IPS-11a (cell line): ENCODE results near the gene PRTG.
"Not testable (repeated sequence)": the region's sequence is repeated elsewhere in the genome, so short reads cannot be mapped to it uniquely, and the experiment has no call there.

Source experiments
- H3K4me3 ChIP-seq: one replicate; pipeline ENCODE4 v1.5.1; 2013; ENCODE audit warnings: low read depth, low read length, control low read depth

Gene PRTG

DNA sequence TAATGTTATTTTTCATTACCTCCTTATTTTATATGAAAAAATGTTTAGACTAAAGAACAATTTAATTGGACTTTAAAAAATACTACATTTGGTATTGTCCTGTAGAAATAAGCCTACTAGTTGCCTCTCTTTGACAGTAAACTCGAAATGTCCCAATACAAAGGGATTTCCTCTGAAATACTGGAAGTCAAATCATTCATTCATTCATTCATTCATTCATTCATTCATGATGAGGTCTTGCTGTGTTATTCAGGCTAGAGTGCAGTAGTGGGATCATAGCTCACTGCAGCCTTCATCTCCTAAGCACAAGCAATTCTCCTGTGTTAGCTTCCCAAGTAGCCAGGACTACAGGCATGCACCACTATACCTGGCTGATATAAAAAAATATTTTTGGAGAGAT is 104.2 kb downstream of the PRTG start:
- no peak overlapping the region for H3K4me3 ChIP-seq

- no peak overlapping the region for H3K4me3 ChIP-seq
Observed at GRCh38 chr15:55637086-55637485, 105.9 kb downstream of the PRTG start.

DNA sequence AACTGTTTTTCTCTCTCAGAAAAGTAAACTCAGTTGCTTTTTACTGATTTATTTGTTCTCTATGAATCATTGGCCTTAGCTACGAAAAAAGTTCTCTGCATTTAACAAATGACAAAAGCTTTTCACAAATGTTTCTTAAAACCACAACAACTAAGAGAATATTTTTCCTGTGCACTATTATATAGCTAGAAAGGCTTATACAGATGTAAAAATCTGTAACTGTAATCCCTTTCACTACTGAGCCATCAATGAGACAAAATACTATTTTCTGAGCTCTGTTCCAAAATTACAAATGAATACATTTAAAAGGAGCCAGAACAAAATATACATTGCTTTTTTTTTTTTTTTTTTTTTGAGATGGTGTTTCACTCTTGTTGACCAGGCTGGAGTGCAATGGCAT is 109.2 kb downstream of the PRTG start:
- H3K4me3 ChIP-seq, result no peak overlapping the region

DNA sequence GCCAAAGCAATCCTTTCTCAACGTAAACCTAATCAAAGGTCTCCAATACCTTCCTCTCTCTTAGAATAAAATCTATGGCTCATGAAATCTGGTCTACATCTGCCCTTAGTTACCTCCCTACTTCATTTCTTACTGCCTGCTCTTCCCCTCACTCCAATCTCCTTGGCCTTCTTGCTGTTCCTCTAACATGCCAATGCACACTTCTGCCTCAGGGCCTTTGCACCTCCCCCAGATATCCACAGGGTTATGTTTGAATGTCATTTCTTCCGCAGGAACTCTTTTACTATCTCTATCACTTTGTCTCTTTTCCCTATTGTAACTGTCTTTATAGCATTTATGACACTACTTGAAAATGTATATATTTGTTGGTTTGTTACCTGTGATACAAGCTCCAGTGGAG is 110.5 kb downstream of the PRTG start:
- H3K4me3 ChIP-seq, result no peak overlapping the region

- no peak overlapping the region for H3K4me3 ChIP-seq
Observed at GRCh38 chr15:55630858-55631257, 112.1 kb downstream of the PRTG start.

DNA sequence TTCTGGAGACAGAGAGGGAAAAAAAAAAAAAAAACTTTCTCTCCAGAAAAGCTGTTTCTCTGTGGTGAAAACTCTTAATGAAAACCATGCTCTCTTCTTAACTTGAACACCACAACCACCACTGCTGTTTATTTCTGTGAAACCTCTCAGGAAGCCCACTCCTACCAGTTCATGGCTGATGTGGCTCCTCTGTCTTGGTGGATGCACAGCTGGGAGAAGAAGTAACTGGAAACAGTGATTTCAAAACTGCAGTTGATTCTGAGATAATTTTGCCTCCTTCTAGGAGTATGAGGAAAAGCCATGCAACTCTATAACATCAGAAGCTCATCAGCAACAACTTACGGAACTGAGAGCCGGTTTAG is 114.6 kb downstream of the PRTG start:
- H3K4me3 ChIP-seq, result no peak overlapping the region

GRCh38 chr15:55627730-55628368 is 115.1 kb downstream of the PRTG start:
- no peak overlapping the region for H3K4me3 ChIP-seq

GRCh38 chr15:55619783-55620182 is 123.2 kb downstream of the PRTG start:
- H3K4me3 ChIP-seq, result no peak overlapping the region

- no peak overlapping the region for H3K4me3 ChIP-seq
Observed at GRCh38 chr15:55618387-55618786, 124.6 kb downstream of the PRTG start.

- H3K4me3 ChIP-seq, result no peak overlapping the region
Observed at GRCh38 chr15:55615445-55615844, 127.5 kb downstream of the PRTG start.

DNA sequence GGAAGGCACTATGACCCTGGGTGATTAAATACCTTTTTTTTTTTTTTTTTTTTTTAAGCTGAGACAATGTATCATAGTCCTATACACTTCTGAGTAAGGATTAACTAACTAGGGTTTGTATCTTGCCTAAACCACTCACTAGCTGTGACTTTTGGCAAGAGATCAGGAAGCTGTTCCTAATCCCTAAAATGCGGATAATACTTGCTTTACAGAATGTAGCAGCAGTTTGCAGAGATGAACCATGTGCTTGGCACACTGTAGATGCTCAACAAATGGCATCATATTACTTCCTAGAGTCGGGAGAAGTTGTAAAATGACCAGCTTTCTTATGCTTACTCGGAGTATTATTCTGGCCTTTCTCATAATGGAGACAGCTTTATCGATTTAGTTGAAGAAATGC is 129.2 kb downstream of the PRTG start:
- H3K4me3 ChIP-seq, result no peak overlapping the region

DNA sequence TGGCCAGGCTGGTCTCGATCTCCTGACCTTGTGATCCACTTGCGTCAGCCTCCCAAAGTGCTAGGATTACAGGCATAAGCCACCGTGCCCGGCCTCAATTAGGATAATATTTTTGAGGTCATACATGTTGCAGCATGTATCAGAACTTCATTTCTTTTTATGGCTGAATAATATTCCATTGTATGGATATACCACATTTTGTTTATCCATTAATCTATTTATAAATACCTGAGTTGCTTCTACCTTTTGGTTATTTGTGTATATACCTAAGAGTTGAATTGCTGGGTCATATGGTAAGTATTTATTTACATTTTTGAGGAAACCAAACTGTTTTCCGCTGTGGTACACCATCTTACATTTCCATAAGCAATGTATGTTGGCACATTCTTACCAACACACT is 136.7 kb downstream of the PRTG start:
- H3K4me3 ChIP-seq, result no peak overlapping the region

DNA sequence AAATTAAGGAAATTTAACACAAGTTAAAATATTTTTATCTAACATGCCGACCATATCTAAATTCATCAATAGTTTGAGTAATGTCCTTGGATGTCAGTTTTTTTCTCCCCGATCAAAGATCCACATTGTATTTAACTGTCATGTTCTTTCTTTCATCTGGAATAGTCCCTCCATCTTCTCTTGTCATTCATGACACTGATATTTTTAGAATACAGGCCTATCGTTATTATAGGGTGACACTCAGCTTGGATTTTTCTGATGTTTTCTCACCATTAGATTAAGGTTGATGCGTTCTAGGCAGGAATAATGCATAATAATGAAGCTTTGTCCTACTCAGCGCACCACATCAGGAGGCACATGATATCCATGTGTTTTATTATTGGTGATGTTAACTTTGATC is 141.6 kb downstream of the PRTG start:
- no peak overlapping the region for H3K4me3 ChIP-seq

- H3K4me3 ChIP-seq, result no peak overlapping the region
Observed at GRCh38 chr15:55599439-55599838, 143.5 kb downstream of the PRTG start.

GRCh38 chr15:55593019-55593418 is 149.9 kb downstream of the PRTG start:
- not testable (repeated sequence) for H3K4me3 ChIP-seq

GRCh38 chr15:55590788-55591187 is 152.2 kb downstream of the PRTG start:
- H3K4me3 ChIP-seq, result no peak overlapping the region

DNA sequence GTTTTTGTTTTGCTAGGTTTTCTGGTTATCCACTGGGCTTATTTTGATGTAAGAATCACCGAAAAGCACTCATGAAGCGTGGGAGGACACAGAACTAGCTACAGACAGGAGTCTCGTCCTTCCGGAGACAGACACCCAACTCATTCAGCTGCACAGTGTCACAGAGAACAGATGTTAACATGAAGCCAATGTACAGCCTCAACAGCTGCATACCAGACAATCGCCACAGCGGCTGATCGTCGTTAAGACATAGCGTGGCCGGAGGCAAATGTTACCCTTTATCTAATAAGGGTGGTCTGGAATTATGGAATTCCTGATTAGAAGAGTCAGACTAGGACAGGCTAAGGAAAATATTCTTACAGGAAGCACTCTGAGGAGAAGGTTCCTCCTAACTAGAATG is 153.7 kb downstream of the PRTG start:
- H3K4me3 ChIP-seq, result no peak overlapping the region

- peak overlapping the region; percentile 52 for H3K4me3 ChIP-seq
Observed at GRCh38 chr15:55588815-55589115, 154.2 kb downstream of the PRTG start.

DNA sequence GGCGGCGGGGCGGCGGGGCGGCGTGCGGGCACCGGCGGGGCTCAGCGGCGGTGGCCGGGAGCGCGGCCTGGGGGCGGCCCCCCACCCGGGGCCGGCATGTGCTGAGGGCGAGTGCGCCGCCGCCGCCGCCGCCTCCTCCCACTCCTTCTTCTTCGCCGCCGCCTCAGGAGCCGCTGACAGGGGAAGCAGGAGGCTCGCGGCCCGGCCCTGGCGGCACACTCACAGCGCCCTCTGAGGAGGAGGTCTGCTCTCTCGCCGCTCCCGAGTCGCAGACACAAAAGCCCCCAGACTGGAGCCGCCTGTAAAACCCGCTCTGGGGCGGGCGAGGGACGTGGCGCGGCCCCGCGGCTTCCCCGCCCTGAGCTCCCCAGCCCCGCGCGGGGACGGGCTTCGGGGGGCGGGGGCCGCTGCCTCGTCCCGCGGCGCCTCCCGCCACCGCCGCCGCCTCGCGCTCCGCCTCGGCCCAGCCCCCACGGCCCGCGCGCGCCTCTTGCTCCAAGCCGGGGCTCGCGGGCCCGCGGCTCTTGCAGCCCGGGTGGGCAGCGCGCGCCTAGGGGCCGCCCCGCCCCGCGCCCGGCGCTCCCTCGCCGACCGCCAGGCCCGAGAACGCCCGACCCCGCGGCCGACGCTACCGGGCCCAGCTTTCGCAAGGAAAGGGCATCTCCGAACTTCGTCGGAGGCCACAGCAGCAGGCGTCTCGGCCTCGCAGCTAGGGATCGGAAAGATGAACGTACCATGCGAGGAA is 154.7 kb downstream of the PRTG start, which contains the start of gene PYGO1:
TSS of gene PYGO1 (minus strand) at position 276 of the 745 bp plus-strand sequence. CDS start 462 bp downstream, outside the sequence.
- H3K4me3 ChIP-seq, result peak within 1 kb of the TSS; percentile 52

DNA sequence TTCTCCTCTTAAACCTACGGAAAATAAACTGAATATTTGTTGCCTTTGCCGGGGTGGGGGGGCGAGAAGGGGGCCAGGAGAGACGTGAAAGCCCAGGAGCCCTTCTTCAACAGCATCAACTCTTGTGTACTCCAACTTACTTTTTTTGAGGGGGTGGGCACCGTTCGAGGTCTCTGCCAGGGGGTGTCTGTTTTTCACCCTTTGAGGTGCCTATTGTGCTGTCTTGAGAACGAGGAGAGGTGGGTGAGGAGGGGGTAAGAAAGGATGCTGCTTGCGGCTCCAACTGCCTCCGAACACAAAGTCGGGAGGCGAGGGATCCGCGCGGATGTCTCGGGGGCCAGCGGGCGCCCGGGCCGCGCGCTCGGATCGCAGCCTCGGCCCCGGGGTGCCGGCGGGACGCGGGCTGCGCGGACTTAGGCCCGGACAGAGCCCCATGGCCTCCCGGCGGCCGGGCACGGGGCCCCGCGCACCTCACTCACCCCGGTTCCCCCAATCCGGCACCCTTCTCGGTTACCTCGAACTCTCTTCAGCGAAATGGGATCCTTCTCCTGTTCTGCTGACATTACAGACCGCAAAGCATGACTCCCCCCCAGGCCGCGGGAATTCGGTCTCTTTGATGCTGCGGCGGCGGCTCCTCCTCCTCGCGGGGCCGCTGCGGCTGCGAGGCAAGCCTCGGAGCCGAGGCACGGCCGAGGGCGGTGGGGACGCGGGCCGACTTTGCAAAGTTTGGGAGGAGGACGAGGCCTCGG is 155.5 kb downstream of the PRTG start:
- H3K4me3 ChIP-seq, result peak overlapping the region; percentile 50

DNA sequence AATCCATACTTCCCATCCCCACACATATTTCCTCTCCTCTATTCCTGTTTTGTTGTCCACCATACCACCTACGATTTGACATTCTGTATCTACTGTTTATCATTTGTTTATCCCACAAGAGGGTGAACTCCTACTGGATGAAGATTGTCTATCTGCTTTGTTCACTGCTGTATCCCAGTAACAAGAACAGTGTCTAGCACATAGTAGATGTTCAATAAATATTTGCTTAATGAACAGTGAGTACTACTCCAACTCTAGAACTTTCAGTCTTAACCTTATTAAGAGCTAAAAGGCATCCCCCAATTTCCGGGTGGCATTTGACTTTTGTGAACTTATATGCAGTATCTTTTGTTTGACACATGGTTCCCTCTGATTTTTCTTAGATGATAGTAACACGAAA is 156.1 kb downstream of the PRTG start:
- H3K4me3 ChIP-seq, result no peak overlapping the region

DNA sequence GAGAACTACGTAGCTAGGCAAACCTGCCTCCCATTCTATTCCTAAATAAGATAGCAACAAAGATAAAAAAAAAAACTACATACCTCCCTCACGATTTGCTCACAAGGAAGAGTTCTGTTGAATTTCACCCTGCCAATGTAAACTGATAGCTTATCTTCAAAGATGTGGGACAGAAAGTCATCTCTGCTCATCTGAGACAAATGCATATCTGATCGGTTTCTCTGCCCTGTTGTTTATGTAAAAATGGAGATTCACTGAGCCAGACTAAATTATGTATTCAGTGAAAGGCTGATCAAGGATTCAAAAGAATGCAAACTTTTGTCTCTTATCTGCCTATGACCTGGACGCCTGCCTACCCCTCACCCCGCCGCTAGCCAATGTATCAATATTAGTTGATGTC is 166.0 kb downstream of the PRTG start:
- H3K4me3 ChIP-seq, result no peak overlapping the region
